Measurements from ENCODE around the gene ITPRIPL1.

Gene ITPRIPL1

GRCh38 chr2:96320728-96321622, 4.1 kb upstream of the ITPRIPL1 start:
- no peak for DNase-seq (ENCODE audit: low read depth in 2 of 2)

GRCh38 chr2:96323849-96324248, 1.3 kb upstream of the ITPRIPL1 start:
- no peak for DNase-seq (ENCODE audit: low read depth in 2 of 2)

GRCh38 chr2:96324721-96325040, 436 bp upstream of the ITPRIPL1 start:
- DNase-seq (ENCODE audit: low read depth in 2 of 2): no peak

GRCh38 chr2:96325884-96326255, 753 bp downstream of the ITPRIPL1 start:
- no peak for DNase-seq (ENCODE audit: low read depth in 2 of 2)

GRCh38 chr2:96326564-96326963, 1.4 kb downstream of the ITPRIPL1 start:
- DNase-seq (ENCODE audit: low read depth in 2 of 2): no peak

GRCh38 chr2:96326990-96327820, 2.1 kb downstream of the ITPRIPL1 start:
- DNase-seq (ENCODE audit: low read depth in 2 of 2): no peak

- no peak for DNase-seq (ENCODE audit: low read depth in 2 of 2)
Measured at GRCh38 chr2:96329456-96329855, 4.3 kb downstream of the ITPRIPL1 start.

GRCh38 chr2:96329874-96330273, 4.8 kb downstream of the ITPRIPL1 start:
- no peak for DNase-seq (ENCODE audit: low read depth in 2 of 2)

GRCh38 chr2:96330407-96330806, 5.3 kb downstream of the ITPRIPL1 start:
- no peak for DNase-seq (ENCODE audit: low read depth in 2 of 2)

GRCh38 chr2:96333708-96334107, 8.6 kb downstream of the ITPRIPL1 start:
- DNase-seq (ENCODE audit: low read depth in 2 of 2): no peak

- no peak for DNase-seq (ENCODE audit: low read depth in 2 of 2)
Measured at GRCh38 chr2:96336104-96336775, 11.1 kb downstream of the ITPRIPL1 start.

GRCh38 chr2:96336873-96337272, 11.8 kb downstream of the ITPRIPL1 start:
- no peak for DNase-seq (ENCODE audit: low read depth in 2 of 2)

GRCh38 chr2:96340493-96341414, 15.6 kb downstream of the ITPRIPL1 start:
- DNase-seq (ENCODE audit: low read depth in 2 of 2): no peak

- no peak for DNase-seq (ENCODE audit: low read depth in 2 of 2)
Measured at GRCh38 chr2:96341641-96342040, 16.5 kb downstream of the ITPRIPL1 start.

GRCh38 chr2:96342085-96342484, 17.0 kb downstream of the ITPRIPL1 start:
- DNase-seq (ENCODE audit: low read depth in 2 of 2): no peak

GRCh38 chr2:96344011-96344410, 18.9 kb downstream of the ITPRIPL1 start:
- DNase-seq (ENCODE audit: low read depth in 2 of 2): no peak

- no peak for DNase-seq (ENCODE audit: low read depth in 2 of 2)
Measured at GRCh38 chr2:96345438-96345837, 20.3 kb downstream of the ITPRIPL1 start.

- no peak for DNase-seq (ENCODE audit: low read depth in 2 of 2)
Measured at GRCh38 chr2:96345868-96346462, 20.8 kb downstream of the ITPRIPL1 start.

- DNase-seq (ENCODE audit: low read depth in 2 of 2): no peak
Measured at GRCh38 chr2:96347395-96347794, 22.3 kb downstream of the ITPRIPL1 start.

- DNase-seq (ENCODE audit: low read depth in 2 of 2): no peak
Measured at GRCh38 chr2:96353032-96353561, 28.0 kb downstream of the ITPRIPL1 start.
